HEK293 (cell line): Measurements from ENCODE around the gene PLIN4.

Source experiments
- CTCF ChIA-PET: fragments of 350-600 bp; formaldehyde crosslinking; extraction: SDS; loops from one replicate; lab custom pipeline; 2021; ENCODE audit warnings: antibody characterized with exemption; lab: Yijun Ruan, JAX
- POLR2A ChIA-PET: fragments of 300-600 bp; formaldehyde crosslinking; extraction: SDS; loops from one replicate; lab custom pipeline; 2020; ENCODE audit warnings: antibody characterized with exemption, inconsistent platforms; lab: Yijun Ruan, JAX
- H3K27ac ChIP-seq: fragments of 200-500 bp; sonication (Bioruptor generic); 2 replicates; pipeline ENCODE4 v1.5.1; 2014; ENCODE audit warnings: low read depth, low read length, control low read depth, inconsistent platforms; ENCODE audit errors: extremely low read depth
- H3K36me3 ChIP-seq, 2 experiments: fragments of 200-500 bp in 1 of 2; sonication (Bioruptor generic) in 1 of 2; 1 replicate in 1 of 2; 2 replicates in 1 of 2; pipeline ENCODE4 v1.5.1; 2014 to 2017; ENCODE audit warnings: inconsistent platforms in 2 of 2, low read length in 2 of 2; ENCODE audit not compliant: control insufficient read depth in 2 of 2, insufficient read depth in 1 of 2
- H3K4me1 ChIP-seq: fragments of 200-500 bp; sonication (Bioruptor generic); 2 replicates; pipeline ENCODE4 v1.5.1; 2014; ENCODE audit warnings: mild to moderate bottlenecking, low read length, inconsistent platforms; ENCODE audit not compliant: control insufficient read depth, insufficient read depth
- H3K4me3 ChIP-seq: 2 replicates; pipeline ENCODE4 v1.5.1; 2011; ENCODE audit warnings: low read depth, mild to moderate bottlenecking, control low read depth, low read length, moderate library complexity
- H3K9me3 ChIP-seq: fragments of 200-500 bp; sonication (Bioruptor generic); 2 replicates; pipeline ENCODE4 v1.5.1; 2014; ENCODE audit warnings: low read depth, low read length, inconsistent platforms; ENCODE audit not compliant: control insufficient read depth, insufficient read depth
- EGR2 ChIP-seq: fragments of 450-650 bp; formaldehyde crosslinking; IDR thresholded peaks from 2 replicates; pipeline ENCODE4 v1.5.1; 2016; ENCODE audit warnings: low read depth, missing biosample characterization, missing genetic modification characterization
- KLF8 ChIP-seq: fragments of 450-650 bp; formaldehyde crosslinking; IDR thresholded peaks from 2 replicates; pipeline ENCODE4 v1.5.1; 2016; ENCODE audit warnings: missing biosample characterization, missing genetic modification characterization
- MYNN ChIP-seq: fragments of 450-650 bp; formaldehyde crosslinking; IDR thresholded peaks from 2 replicates; pipeline ENCODE4 v1.5.1; 2016; ENCODE audit warnings: missing biosample characterization, missing genetic modification characterization, borderline replicate concordance
- MZF1 ChIP-seq: fragments of 450-650 bp; formaldehyde crosslinking; IDR thresholded peaks from 2 replicates; pipeline ENCODE4 v1.5.1; 2017; ENCODE audit warnings: missing biosample characterization, missing genetic modification characterization, borderline replicate concordance
- SCRT2 ChIP-seq: fragments of 450-650 bp; formaldehyde crosslinking; IDR thresholded peaks from 2 replicates; pipeline ENCODE4 v1.5.1; 2016; ENCODE audit warnings: missing biosample characterization, missing genetic modification characterization
- ZBTB17 ChIP-seq: fragments of 450-650 bp; formaldehyde crosslinking; IDR thresholded peaks from 2 replicates; pipeline ENCODE4 v1.5.1; 2016; ENCODE audit warnings: missing biosample characterization, missing genetic modification characterization
- ZEB2 ChIP-seq: fragments of 450-650 bp; formaldehyde crosslinking; IDR thresholded peaks from 2 replicates; pipeline ENCODE4 v1.5.1; 2016; ENCODE audit warnings: missing biosample characterization, missing genetic modification characterization
- ZNF114 ChIP-seq: fragments of 450-650 bp; formaldehyde crosslinking; IDR thresholded peaks from 2 replicates; pipeline ENCODE4 v1.5.0; 2017; ENCODE audit warnings: missing biosample characterization, missing genetic modification characterization
- ZNF23 ChIP-seq: fragments of 450-650 bp; formaldehyde crosslinking; IDR thresholded peaks from 2 replicates; pipeline ENCODE4 v1.5.1; 2016; ENCODE audit warnings: missing biosample characterization, missing genetic modification characterization, borderline replicate concordance
- ZNF266 ChIP-seq: fragments of 450-650 bp; formaldehyde crosslinking; IDR thresholded peaks from 2 replicates; pipeline ENCODE4 v1.5.1; 2016; ENCODE audit warnings: missing biosample characterization, missing genetic modification characterization, low read depth
- ZNF366 ChIP-seq: fragments of 450-650 bp; formaldehyde crosslinking; conservative IDR thresholded peaks from 2 replicates; pipeline ENCODE4 v1.5.1; 2016; ENCODE audit warnings: missing biosample characterization, missing genetic modification characterization
- ZNF404 ChIP-seq: fragments of 450-650 bp; formaldehyde crosslinking; IDR thresholded peaks from 2 replicates; pipeline ENCODE4 v1.5.1; 2017; ENCODE audit warnings: missing biosample characterization, missing genetic modification characterization
- ZNF473 ChIP-seq: fragments of 450-650 bp; formaldehyde crosslinking; IDR thresholded peaks from 2 replicates; pipeline ENCODE4 v1.5.1; 2017; ENCODE audit warnings: missing biosample characterization, missing genetic modification characterization
- ZNF548 ChIP-seq: fragments of 450-650 bp; formaldehyde crosslinking; IDR thresholded peaks from 2 replicates; pipeline ENCODE4 v1.5.1; 2016; ENCODE audit warnings: missing biosample characterization, missing genetic modification characterization
- ZNF600 ChIP-seq: fragments of 450-650 bp; formaldehyde crosslinking; IDR thresholded peaks from 2 replicates; pipeline ENCODE4 v1.5.1; 2016; ENCODE audit warnings: missing biosample characterization, missing genetic modification characterization
- ZNF654 ChIP-seq: fragments of 450-650 bp; formaldehyde crosslinking; IDR thresholded peaks from 2 replicates; pipeline ENCODE4 v1.5.1; 2016; ENCODE audit warnings: low read depth, missing biosample characterization, missing genetic modification characterization
- TF ChIP-seq, protein P1 (sequence below): fragments of 450-650 bp; IDR thresholded peaks from 2 replicates; pipeline ENCODE4 v1.5.1; 2018; ENCODE audit warnings: missing biosample characterization, missing genetic modification characterization
- TF ChIP-seq, protein P2 (sequence below): fragments of 450-650 bp; formaldehyde crosslinking; IDR thresholded peaks from 2 replicates; pipeline ENCODE4 v1.5.1; 2016; ENCODE audit warnings: missing biosample characterization, missing genetic modification characterization
- TF ChIP-seq, protein P3 (sequence below): fragments of 450-650 bp; formaldehyde crosslinking; IDR thresholded peaks from 2 replicates; pipeline ENCODE4 v1.5.1; 2016; ENCODE audit warnings: missing biosample characterization, missing genetic modification characterization
- TF ChIP-seq, protein P4 (sequence below): fragments of 450-650 bp; formaldehyde crosslinking; IDR thresholded peaks from 2 replicates; pipeline ENCODE4 v1.5.1; 2016; ENCODE audit warnings: missing biosample characterization, missing genetic modification characterization

The PLIN4 gene

DNA sequence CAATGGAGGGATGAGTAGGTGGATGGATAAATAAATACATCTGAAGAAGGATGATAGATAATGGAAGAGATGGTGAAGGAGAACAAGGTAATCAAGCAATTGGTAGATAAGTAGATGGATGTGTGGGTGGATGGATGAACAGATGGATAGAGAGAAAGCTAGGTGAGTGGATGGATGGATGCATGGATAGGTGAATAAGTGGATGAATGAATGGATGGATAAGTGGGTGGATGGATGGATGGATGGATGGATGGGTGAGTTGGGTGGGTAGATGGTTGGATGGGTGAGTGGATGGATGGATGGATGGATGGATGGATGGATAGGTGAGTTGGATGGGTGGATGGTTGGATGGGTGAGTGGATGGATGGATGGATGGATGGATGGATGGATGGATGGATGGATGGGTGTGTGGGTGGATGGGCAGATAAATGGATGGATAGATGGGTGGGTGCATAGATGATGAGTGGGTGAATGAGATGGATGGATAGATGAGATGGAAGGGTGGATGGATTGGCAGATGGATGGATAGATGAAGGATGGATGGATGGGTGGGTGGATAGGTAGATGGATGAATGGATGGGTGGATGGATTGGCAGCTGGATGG is 34.9 kb upstream of the PLIN4 start:
- TF ChIP-seq ZNF600 (tag by site-specific recombination) (no peak), ZNF366 (tag by site-specific recombination) (peak; percentile 97), ZBTB17 (tag by site-specific recombination) (peak; percentile 95), EGR2 (tag by site-specific recombination) (peak; percentile 61)
- CTCF ChIA-PET, result interaction anchor here (1.0 kb wide), 1 partner anchor 85 kb away, joined by 3 read pairs; no protein-coding TSS in a partner anchor
- Histone ChIP-seq H3K9me3 (no peaks in the 10 kb centered on the region), H3K36me3 (peaks cover 0 to 49% of the 10 kb centered on the region in 2 experiments; a peak in 2 of 3 replicates), H3K27ac (no peak overlapping the region), H3K4me3 (no peak overlapping the region), H3K4me1 (no peaks in the 10 kb centered on the region)
- POLR2A ChIA-PET, result no interaction called here

DNA sequence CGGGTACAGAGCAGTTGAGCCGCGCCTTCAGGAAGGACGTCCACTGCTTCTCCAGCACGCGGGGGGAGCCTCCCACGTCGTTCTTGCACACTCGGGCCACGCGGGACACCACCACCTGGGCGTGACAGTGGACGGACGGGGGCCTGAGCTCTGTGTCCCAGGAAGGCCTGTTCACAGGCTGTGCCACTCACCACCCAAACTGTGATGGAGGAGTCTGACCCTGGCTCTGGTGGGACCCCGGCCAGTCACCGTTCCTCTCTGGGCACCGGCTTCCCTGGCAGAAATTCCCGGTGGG is 34.2 kb upstream of the PLIN4 start:
- TF ChIP-seq ZNF266 (tag by site-specific recombination), result no peak
- TF ChIP-seq, protein P1, sequence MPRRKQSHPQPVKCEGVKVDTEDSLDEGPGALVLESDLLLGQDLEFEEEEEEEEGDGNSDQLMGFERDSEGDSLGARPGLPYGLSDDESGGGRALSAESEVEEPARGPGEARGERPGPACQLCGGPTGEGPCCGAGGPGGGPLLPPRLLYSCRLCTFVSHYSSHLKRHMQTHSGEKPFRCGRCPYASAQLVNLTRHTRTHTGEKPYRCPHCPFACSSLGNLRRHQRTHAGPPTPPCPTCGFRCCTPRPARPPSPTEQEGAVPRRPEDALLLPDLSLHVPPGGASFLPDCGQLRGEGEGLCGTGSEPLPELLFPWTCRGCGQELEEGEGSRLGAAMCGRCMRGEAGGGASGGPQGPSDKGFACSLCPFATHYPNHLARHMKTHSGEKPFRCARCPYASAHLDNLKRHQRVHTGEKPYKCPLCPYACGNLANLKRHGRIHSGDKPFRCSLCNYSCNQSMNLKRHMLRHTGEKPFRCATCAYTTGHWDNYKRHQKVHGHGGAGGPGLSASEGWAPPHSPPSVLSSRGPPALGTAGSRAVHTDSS (tag by site-specific recombination), result no peak
- no peak for TF ChIP-seq ZEB2 (tag by site-specific recombination)
- TF ChIP-seq ZNF654 (tag by site-specific recombination), result no peak
- TF ChIP-seq MZF1 (tag by site-specific recombination), result no peak
- TF ChIP-seq ZNF23 (tag by site-specific recombination), result no peak
- no peak for TF ChIP-seq KLF8
- TF ChIP-seq, protein P2, sequence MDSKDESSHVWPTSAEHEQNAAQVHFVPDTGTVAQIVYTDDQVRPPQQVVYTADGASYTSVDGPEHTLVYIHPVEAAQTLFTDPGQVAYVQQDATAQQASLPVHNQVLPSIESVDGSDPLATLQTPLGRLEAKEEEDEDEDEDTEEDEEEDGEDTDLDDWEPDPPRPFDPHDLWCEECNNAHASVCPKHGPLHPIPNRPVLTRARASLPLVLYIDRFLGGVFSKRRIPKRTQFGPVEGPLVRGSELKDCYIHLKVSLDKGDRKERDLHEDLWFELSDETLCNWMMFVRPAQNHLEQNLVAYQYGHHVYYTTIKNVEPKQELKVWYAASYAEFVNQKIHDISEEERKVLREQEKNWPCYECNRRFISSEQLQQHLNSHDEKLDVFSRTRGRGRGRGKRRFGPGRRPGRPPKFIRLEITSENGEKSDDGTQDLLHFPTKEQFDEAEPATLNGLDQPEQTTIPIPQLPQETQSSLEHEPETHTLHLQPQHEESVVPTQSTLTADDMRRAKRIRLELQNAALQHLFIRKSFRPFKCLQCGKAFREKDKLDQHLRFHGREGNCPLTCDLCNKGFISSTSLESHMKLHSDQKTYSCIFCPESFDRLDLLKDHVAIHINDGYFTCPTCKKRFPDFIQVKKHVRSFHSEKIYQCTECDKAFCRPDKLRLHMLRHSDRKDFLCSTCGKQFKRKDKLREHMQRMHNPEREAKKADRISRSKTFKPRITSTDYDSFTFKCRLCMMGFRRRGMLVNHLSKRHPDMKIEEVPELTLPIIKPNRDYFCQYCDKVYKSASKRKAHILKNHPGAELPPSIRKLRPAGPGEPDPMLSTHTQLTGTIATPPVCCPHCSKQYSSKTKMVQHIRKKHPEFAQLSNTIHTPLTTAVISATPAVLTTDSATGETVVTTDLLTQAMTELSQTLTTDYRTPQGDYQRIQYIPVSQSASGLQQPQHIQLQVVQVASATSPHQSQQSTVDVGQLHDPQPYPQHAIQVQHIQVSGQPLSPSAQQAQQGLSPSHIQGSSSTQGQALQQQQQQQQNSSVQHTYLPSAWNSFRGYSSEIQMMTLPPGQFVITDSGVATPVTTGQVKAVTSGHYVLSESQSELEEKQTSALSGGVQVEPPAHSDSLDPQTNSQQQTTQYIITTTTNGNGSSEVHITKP (tag by site-specific recombination), result no peak
- no peak for TF ChIP-seq ZNF548 (tag by site-specific recombination)
- TF ChIP-seq ZNF404 (tag by site-specific recombination), result no peak
- TF ChIP-seq, protein P3, sequence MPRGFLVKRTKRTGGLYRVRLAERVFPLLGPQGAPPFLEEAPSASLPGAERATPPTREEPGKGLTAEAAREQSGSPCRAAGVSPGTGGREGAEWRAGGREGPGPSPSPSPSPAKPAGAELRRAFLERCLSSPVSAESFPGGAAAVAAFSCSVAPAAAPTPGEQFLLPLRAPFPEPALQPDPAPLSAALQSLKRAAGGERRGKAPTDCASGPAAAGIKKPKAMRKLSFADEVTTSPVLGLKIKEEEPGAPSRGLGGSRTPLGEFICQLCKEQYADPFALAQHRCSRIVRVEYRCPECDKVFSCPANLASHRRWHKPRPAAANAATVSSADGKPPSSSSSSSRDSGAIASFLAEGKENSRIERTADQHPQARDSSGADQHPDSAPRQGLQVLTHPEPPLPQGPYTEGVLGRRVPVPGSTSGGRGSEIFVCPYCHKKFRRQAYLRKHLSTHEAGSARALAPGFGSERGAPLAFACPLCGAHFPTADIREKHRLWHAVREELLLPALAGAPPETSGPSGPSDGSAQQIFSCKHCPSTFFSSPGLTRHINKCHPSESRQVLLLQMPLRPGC (tag by site-specific recombination), result no peak
- TF ChIP-seq ZNF473 (tag by site-specific recombination), result no peak
- TF ChIP-seq, protein P4, sequence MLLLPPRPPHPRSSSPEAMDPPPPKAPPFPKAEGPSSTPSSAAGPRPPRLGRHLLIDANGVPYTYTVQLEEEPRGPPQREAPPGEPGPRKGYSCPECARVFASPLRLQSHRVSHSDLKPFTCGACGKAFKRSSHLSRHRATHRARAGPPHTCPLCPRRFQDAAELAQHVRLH (tag by site-specific recombination), result no peak
- no peak for TF ChIP-seq ZNF114 (tag by site-specific recombination)
- no peak for TF ChIP-seq MYNN
- no peak for TF ChIP-seq SCRT2 (tag by site-specific recombination)
- TF ChIP-seq, all 188 proteins: peak for 0
- CTCF ChIA-PET, result interaction anchor here (1.0 kb wide), 1 partner anchor 85 kb away, joined by 3 read pairs; no protein-coding TSS in a partner anchor
- POLR2A ChIA-PET, result no interaction called here
- H3K36me3 ChIP-seq, result peaks cover 0 to 49% of the 10 kb centered on the region in 2 experiments; a peak in 2 of 3 replicates
- H3K4me1 ChIP-seq, result no peaks in the 10 kb centered on the region
- no peaks in the 10 kb centered on the region for H3K9me3 ChIP-seq
- no peak overlapping the region for H3K4me3 ChIP-seq
- no peak overlapping the region for H3K27ac ChIP-seq
